NCI-H524 treated with DMSO at 0.1 percent for 48 hours (cell line): Measurements from ENCODE around the gene TAB2.

Experiments
- DNase-seq: peaks from one replicate; lab custom pipeline; 2025; lab: John Stamatoyannopoulos, UW

TAB2 gene

GRCh38 chr6:149372062-149372461, 54.5 kb downstream of the TAB2 start:
- no peak for DNase-seq

GRCh38 chr6:149373511-149373910, 56.0 kb downstream of the TAB2 start:
- no peak for DNase-seq

- no peak for DNase-seq
Measured at GRCh38 chr6:149379977-149380376, 62.5 kb downstream of the TAB2 start.

- no peak for DNase-seq
Measured at GRCh38 chr6:149380523-149380922, 63.0 kb downstream of the TAB2 start.

GRCh38 chr6:149383371-149383770, 65.9 kb downstream of the TAB2 start:
- DNase-seq = no peak

GRCh38 chr6:149384464-149384863, 67.0 kb downstream of the TAB2 start:
- DNase-seq = no peak

- DNase-seq = no peak
Measured at GRCh38 chr6:149385998-149386646, 68.6 kb downstream of the TAB2 start.

- DNase-seq = no peak
Measured at GRCh38 chr6:149387779-149388512, 70.4 kb downstream of the TAB2 start.

- no peak for DNase-seq
Measured at GRCh38 chr6:149389509-149390297, 72.2 kb downstream of the TAB2 start.

GRCh38 chr6:149392093-149392492, 74.6 kb downstream of the TAB2 start:
- DNase-seq = no peak

GRCh38 chr6:149392535-149392934, 75.0 kb downstream of the TAB2 start:
- DNase-seq = no peak

- no peak for DNase-seq
Measured at GRCh38 chr6:149393002-149393679, 75.6 kb downstream of the TAB2 start.

GRCh38 chr6:149395185-149395584, 77.7 kb downstream of the TAB2 start:
- no peak for DNase-seq

- no peak for DNase-seq
Measured at GRCh38 chr6:149397384-149397783, 79.9 kb downstream of the TAB2 start.

- no peak for DNase-seq
Measured at GRCh38 chr6:149400050-149400449, 82.5 kb downstream of the TAB2 start, which contains the start of gene SUMO4. SUMO4 (plus strand) TSS chr6:149400262; CDS start chr6:149400392, 130 bp downstream.

- no peak for DNase-seq
Measured at GRCh38 chr6:149403534-149403933, 86.0 kb downstream of the TAB2 start.

- DNase-seq = no peak
Measured at GRCh38 chr6:149405823-149406765, 88.6 kb downstream of the TAB2 start.

- DNase-seq = no peak
Measured at GRCh38 chr6:149409617-149410016, 92.1 kb downstream of the TAB2 start.

- DNase-seq = no peak
Measured at GRCh38 chr6:149410557-149410956, 93.0 kb downstream of the TAB2 start.

GRCh38 chr6:149414009-149414408, 96.5 kb downstream of the TAB2 start:
- DNase-seq = no peak

GRCh38 chr6:149414821-149415220, 97.3 kb downstream of the TAB2 start:
- no peak for DNase-seq
